ENCODE results near the gene DNAH5.

DNAH5 gene

DNA sequence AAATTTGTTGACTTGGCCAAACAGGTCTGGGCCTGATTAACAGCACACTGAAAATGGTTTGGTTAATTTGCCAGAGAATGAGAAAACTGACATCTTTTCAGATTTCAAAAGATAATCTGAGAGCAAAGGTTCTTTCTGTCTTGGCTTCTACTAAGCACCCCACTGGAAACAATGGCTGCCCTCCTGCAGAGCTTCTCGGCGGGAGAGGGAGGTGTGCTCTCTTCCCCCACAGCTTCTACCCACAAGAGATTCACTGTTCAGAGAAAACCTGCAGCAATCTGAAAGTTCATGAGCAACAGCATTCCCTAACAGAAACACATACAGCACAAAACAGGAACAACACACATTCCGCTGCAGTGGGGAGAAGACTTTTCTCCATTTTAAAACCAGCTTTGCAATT lies 3.0 kb downstream of the DNAH5 start:
- no peak for DNase-seq

GRCh38 chr5:13939638-13940037 lies 4.8 kb downstream of the DNAH5 start:
- DNase-seq, result peak; percentile 63

DNA sequence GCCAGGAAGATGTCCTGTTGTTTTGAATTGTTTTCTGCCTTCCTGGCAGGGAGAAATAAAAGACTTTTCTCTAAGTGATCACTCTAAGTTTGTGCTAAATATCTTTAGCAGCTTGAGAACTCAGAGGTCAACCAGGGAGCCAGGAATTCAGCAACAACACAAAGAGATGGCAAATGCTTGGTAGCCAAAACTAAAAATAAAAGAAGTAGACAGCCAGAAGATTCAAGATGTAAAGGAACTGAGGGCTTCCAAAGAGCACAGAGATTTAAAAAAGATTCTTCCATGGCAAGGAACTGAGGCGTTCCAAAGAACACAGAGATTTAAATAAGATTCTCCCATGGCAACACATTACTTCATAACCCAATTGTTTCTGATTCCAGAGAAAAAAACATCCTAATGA lies 9.6 kb downstream of the DNAH5 start:
- DNase-seq, result no peak

DNA sequence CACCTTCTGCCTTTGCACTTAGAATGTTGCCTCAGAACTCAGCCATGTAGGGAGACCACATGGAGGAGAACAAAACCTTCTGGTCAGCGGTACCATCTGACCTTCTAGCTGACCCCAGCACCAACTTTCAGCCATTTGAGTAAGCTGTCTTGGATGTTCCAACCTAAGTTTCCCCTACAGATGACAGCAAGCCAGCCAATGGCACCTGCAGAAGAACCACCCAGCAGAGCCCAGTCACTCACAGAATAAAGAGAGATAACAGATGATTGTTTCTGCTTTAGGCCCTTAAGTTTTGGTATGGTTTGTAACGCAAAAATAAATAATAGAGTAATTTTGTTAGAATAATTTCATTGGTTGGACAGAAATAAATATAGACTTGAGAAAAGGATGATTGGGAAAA lies 10.4 kb downstream of the DNAH5 start:
- no peak for DNase-seq

DNA sequence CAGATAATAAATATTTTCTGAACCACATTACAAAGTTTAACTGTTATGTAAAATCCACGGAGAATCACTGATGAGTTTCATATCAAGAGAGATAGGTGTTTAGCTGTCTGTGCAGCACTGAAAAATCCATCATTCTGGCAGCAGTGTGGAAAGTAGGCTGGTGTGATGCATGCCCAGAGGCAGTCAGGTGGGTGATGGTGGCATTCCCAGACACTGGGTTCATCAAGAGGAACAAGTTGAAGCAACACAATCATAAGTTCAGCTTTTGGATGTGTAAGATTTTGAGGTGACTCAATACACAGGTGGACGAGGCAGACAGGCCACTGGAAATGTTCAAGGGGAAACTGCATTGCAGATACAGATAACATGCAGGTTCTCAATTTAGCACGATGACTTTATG lies 11.9 kb downstream of the DNAH5 start:
- DNase-seq, result no peak

DNA sequence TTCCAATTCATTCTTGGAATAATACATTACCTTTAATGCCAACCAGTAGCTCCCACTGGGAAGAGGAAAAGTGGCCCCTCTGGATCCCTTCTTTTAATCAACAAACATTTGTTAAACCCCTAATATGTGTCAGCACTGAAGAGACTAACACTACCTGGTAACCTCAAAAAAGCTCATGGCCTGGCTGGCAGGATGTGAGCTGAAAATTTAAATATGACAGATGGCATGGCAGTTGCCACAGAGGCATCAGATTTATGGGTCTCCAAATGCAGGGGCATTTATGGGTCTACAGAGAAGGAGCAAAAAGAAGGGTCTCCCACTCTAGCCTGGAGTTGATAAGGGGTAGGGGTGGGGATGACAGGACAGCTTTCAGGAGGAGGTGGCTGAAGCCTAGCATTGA lies 12.5 kb downstream of the DNAH5 start:
- DNase-seq, result no peak

- DNase-seq, result no peak
Measured at GRCh38 chr5:13930541-13931171, 13.8 kb downstream of the DNAH5 start.

GRCh38 chr5:13926731-13927130 lies 17.8 kb downstream of the DNAH5 start:
- no peak for DNase-seq

GRCh38 chr5:13921578-13921977 lies 22.9 kb downstream of the DNAH5 start:
- DNase-seq, result no peak

DNA sequence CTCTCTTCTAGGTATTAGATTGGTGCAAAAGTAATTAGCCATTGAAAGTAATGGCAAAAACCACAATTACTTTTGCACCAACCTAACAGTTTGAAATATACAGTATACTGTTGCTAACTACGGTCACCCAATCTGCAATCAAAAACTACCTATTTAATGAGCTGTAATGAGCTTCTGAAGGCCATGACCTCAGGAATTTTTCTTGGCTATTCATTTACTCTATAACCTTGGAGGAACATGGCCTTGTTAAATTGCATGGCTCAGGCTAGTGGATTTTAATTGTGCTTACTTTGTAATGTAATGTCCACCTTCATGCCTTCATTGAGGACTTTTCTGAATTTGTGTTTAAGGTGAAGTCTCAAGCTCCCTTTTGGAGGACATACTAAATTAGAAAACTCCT lies 24.7 kb downstream of the DNAH5 start:
- no peak for DNase-seq

- no peak for DNase-seq
Measured at GRCh38 chr5:13919087-13919486, 25.4 kb downstream of the DNAH5 start.

GRCh38 chr5:13917061-13917460 lies 27.4 kb downstream of the DNAH5 start:
- DNase-seq, result no peak

GRCh38 chr5:13913962-13914361 lies 30.5 kb downstream of the DNAH5 start:
- DNase-seq, result no peak

- no peak for DNase-seq
Measured at GRCh38 chr5:13910637-13911288, 33.7 kb downstream of the DNAH5 start.

GRCh38 chr5:13910201-13910600 lies 34.3 kb downstream of the DNAH5 start:
- DNase-seq, result no peak

- no peak for DNase-seq
Measured at GRCh38 chr5:13909271-13909670, 35.2 kb downstream of the DNAH5 start.

DNA sequence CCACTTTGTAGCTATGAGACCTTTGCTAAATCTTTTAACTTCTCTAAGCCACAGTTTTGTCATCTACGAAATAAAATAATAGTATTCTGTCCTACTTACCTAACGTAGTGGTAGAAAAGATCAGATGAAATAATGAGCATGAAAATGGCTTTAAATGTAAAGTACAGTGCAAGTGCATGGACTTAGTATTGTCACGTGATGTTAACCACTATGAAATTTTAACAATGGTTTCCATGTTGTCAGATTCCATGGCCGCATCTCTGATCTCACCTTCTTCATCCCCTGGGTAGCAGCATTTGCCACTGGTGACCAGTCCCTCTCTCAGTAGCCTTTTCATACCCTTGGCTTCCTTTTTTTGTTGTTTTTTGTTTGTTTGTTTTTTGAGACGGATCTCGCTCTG lies 45.9 kb downstream of the DNAH5 start:
- no peak for DNase-seq

GRCh38 chr5:13878357-13878756 lies 66.1 kb downstream of the DNAH5 start:
- DNase-seq, result no peak

DNA sequence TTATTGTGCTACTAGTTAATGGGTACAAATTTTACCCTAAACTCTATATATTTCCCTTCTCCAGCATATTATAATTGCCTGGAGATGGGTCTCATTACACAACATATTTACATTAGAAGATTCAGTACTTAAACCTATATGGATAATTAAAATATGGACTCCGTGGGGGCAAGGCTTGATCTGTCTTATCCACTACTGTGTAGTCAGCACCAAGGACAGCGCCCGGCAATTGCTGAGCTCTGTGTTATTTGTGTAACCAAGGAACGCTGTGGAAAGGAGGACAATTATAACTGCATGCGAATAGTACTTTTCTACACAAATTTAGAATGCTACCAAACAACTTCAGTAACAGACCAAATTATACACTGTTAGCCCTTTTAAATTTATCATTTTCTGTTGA lies 77.7 kb downstream of the DNAH5 start:
- DNase-seq, result no peak

GRCh38 chr5:13865312-13865711 lies 79.2 kb downstream of the DNAH5 start:
- no peak for DNase-seq

- no peak for DNase-seq
Measured at GRCh38 chr5:13860146-13860545, 84.3 kb downstream of the DNAH5 start.

GRCh38 chr5:13859270-13860065 lies 85.0 kb downstream of the DNAH5 start:
- no peak for DNase-seq

GRCh38 chr5:13843175-13843846 lies 101.2 kb downstream of the DNAH5 start:
- no peak for DNase-seq

- no peak for DNase-seq
Measured at GRCh38 chr5:13833440-13833839, 111.0 kb downstream of the DNAH5 start.
